HG03575 (cell line): ENCODE data around the gene SLAIN1.
A peak's percentile ranks its signal among the peaks of the same experiment; 100 is the strongest.
"Not testable (repeated sequence)": the region's sequence is repeated elsewhere in the genome, so short reads cannot be mapped to it uniquely, and the experiment has no call there.

ENCODE experiments used
- ATAC-seq: cut with Tn5 transposase; IDR thresholded peaks from one replicate; pipeline ENCODE4 v1.9.1; 2021; ENCODE audit not compliant: unreplicated experiment, insufficient number of reproducible peaks, low FRiP score; ENCODE audit errors: extremely low read depth

The SLAIN1 gene

GRCh38 chr13:77697217-77698103, at the start of gene SLAIN1:
Gene SLAIN1 (plus strand): TSS chr13:77697687. CDS start chr13:77697914, 227 bp downstream.
- ATAC-seq: peak; percentile 42

DNA sequence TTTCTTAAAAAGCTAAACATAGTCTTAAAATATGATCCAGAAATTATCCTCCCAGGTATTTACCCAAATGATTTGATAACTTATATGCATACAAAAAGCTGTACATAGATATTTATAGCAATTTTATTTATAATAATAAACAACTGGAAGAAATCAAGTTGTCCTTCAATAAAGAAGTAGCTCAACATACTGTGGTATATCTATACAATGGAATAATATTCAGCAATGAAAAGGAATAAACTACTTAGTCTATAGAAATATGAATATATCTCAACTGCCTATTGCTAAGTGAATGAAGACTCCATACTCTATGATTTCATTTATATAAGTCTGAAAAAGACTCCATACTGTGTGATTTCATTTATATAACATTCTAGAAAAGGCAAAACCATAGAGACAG, 47.1 kb upstream of the SLAIN1 start:
- ATAC-seq: no peak

DNA sequence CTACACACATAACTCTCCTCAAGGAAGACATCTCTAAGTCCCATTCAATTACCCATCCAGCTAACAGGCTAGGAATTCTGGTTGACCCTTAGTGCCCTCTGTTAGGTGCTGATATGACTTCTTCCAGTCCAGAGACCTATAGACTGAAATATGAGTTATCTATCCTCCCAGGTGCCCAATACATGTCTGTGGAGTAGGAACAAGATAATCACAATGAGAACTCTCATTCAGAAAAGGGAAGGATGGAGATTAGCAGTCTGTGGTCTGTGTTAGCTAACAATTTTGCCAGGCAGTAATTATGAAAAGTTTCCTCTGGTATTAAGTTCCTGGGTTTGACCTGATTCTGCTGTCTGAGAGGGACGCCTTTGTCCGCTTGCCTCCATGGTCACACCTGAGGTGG, 44.2 kb upstream of the SLAIN1 start:
- ATAC-seq: no peak

DNA sequence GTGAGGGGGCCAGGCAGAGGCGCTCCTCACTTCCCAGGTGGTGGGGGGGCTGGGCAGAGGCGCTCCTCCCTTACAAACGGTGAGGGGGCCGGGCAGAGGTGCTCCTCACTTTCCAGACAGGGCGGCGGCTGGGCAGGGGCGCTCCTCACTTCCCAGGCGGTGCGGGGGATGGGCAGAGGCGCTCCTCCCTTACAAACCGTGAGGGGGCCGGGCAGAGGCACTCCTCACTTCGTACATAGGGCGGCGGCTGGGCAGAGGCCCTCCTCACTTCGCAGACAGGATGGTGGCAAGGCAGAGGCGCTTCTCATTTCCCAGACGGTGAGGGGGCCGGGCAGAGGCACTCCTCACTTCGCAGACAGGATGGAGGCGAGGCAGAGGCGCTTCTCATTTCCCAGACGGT, 37.5 kb upstream of the SLAIN1 start:
- ATAC-seq: not testable (repeated sequence)

DNA sequence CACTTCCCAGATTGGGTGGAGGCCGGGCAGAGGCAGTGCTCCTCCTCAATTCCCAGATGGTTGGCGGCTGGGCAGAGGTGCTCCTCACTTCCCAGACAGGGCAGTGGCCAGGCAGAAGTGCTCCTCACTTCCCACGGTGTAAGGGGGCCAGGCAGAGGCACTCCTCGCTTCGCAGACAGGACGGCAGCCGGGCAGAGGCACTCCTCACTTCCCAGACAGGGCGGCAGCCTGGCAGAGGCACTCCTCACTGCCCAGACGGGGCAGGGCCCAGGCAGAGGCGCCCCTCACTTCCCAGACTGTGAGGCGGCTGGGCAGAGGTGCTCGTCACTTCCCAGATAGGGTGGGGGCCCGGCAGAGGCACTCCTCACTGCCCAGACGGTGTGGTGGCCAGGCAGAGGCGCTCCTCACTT, 36.6 kb upstream of the SLAIN1 start:
- ATAC-seq: no peak

- ATAC-seq: not testable (repeated sequence)
These were observed 35.2 kb upstream of the SLAIN1 start for GRCh38 chr13:77662301-77662700.

DNA sequence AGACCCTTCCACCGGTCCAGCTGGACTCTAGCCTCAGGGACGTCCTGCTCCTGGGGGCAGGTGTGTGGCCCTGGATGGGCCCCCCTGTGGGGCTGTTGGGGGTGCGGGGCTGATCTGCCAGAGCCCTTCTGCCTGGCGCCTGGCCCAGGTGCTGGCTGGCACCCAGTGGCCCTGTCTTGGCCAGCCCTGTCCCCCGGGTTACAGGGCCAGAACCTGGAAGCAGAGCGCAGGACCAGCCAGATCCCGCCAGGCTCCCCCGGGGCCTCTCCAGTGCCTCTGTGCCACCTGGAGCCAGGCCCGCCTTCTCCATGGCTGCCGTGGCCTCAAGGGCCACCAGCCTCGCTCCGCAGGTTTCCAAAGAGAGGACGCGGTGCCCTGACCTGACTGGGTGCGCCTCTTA, 34.7 kb upstream of the SLAIN1 start:
- not testable (repeated sequence) for ATAC-seq

DNA sequence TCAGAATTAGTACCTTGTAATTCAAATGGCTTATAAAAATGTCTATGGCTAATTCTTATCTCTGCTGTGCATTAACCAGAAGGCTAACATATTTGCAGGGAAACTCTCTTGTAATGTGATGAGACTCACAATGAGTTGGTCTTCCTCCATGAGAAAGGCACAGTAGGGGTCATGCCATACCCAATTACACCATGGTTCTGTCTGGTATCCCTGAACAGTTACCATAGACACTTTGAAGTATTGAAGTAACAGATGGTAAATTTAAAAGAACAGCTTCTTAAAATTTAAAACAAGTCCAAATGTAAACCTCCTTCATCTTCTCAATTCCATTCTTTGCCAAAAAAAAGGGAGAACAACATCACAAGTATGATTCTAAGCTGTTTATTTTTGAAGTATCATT, 22.6 kb upstream of the SLAIN1 start:
- no peak for ATAC-seq

- ATAC-seq: no peak
These were observed 18.7 kb upstream of the SLAIN1 start for GRCh38 chr13:77678691-77679235.

- no peak for ATAC-seq
These were observed 9.7 kb upstream of the SLAIN1 start for GRCh38 chr13:77687799-77688198.

GRCh38 chr13:77691871-77692270, 5.6 kb upstream of the SLAIN1 start:
- ATAC-seq: no peak

GRCh38 chr13:77692746-77693448, 4.6 kb upstream of the SLAIN1 start:
- ATAC-seq: no peak

- no peak for ATAC-seq
These were observed 4.0 kb upstream of the SLAIN1 start for GRCh38 chr13:77693449-77693940.

DNA sequence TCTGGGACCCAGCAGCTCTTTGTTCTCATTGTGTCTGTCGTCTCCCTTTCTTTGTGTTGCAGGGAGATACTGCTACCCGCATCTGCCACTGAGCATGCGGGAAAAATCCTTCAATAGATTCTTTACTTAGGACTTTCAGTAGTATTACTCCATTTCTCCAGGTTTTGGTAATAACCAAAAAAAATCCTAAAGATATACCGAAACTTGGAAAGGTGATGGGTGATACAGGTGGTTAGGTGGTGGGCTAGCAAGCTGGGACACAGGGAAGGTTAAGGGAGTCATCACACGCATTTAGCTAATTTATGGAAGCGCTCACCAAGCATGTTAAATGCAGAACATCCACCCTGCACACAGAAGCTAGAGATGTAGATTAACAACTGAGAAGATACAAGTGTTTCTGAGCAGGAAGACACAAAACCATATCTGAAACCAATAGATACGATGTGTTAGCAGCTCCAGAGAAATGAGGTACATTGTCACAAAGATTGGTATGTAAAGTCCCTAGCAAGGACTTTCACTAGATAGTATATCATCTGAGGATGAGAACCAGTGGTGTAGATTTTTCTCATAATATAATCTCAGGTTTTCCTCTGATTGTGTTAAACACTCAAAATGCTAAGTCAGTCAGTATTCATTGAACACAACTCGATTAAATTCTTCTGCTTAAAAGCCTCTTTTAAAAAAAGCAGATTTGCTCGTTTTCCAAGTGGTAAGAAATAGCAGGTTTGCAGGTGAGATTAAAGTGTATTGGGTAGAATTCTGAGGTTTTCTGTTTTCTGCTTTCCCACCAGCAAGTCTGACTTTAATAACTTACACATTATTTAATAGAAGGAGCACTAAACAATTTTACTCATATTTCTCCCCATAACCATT, 1.2 kb upstream of the SLAIN1 start:
- ATAC-seq: no peak

DNA sequence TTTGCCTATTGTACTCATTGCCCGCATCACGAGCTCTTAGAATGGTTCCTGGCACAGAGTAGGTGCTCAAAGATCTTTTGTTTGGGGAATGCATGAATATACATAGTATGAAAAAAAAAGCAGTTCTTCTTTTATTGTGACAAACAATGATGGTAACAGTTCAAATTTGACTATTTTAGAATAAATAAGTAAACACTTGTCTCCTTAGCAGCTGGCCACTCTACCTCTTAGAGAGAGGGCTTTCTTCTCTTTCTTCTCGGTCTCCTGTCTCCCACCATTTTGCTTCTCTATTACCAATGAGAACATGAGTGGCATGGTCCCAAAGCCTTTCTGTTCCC, 639 bp upstream of the SLAIN1 start:
- peak; percentile 3 for ATAC-seq

DNA sequence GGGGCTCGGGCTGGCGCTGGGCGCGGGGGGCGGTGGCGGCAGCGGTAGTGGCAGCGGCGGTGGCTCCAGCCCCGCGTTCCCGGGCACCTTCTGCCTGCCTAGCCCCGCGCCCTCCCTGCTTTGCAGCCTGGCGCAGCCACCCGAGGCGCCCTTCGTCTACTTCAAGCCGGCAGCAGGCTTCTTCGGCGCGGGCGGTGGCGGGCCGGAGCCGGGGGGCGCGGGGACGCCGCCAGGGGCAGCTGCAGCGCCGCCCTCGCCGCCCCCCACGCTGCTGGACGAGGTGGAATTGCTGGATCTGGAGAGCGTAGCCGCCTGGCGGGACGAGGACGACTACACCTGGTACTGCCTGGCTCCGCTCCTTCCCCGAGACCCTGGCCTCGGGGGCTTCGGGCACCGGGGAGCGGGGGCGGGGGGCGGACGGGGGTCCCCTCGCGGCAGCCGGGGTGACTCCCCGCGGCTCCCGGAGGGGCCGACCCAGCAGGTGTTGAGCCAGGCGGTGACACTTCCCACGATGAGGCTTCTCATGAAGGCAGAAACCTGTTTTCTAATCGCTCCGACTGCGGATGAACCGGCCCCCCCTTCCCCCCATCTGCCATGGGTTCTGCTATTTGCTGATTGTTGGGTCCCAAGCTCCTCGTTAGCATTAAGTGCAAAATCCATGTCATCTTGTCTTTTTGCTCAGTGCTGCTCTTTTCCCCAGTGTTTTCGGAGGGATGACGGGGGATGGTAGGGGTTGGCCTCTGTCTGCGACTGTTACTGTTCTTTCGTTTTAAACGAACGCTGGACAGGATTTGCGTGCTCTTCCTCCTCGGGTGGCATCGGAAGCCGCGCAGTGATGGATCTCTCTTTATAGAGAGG, 943 bp downstream of the SLAIN1 start:
- no peak for ATAC-seq

DNA sequence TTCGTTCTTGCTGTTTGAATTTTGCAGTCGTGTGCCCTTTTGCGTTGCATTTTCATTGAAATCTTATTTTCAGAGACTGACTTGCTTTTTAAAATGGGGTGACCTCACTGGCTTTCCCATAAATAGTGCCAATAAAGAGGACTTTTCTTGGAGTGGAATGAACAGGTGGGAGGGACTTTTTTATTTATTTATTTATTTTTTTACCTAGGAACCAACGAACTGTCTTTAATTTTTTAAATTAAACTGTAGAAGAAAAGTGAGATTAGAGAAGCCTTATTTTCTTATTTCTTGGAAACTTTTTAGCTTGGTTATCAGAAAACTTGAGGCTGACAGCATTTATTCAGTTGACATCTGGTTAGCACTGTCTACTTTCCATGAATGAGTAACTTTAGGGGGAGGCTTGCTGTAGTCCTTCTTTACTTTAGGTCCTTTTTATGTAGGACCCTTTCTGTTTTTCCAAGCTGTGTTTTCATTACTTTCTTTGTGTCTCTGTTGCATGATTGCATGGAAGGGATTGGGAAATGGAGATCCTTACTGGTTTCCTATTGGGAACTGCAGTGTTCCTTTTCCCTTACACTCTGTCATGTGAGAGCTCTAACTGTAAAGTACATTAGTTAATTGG, 1.7 kb downstream of the SLAIN1 start:
- no peak for ATAC-seq

DNA sequence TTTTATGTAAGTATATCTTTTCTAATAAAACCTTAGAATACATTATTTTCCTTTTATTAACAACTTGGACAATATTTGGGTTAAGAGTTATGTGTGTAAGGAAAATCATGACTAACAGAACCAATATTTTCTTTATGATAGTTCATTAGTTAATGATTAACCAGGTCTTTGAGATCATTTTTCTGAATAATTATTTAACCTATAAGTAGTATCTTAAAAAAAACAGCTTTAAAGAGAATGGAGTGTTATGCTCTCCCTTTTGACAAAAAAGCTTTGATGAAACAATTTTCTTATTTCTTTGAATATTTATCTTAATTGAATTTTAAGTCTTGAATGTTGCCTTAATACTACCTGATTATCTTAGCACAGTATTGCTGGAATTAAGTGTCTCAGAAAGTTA, 3.8 kb downstream of the SLAIN1 start:
- no peak for ATAC-seq
